Activated CD4-positive, alpha-beta T cell treated with anti-CD3 and anti-CD28 coated beads for 36 hours (primary cell): Measurements from ENCODE around the gene DMPK. TPM values are rescaled to one million over a fixed set of nuclear protein-coding genes. Genes with fewer than 3 reads are reported as not detected.

Experiments used
- ATAC-seq: fragments of 200-7000 bp; cut with Tn5 transposase; one replicate; pipeline ENCODE4 v1.10.0; 2021; ENCODE audit warnings: mild to moderate bottlenecking, moderate library complexity
- CTCF ChIA-PET: fragments of 350-600 bp; sonication (Branson Sonifier 250); formaldehyde crosslinking; loops from one replicate; lab custom pipeline; 2021; ENCODE audit warnings: antibody characterized with exemption; lab: Charles Lee
- POLR2A ChIA-PET: fragments of 350-600 bp; sonication (Branson Sonifier 250); formaldehyde crosslinking; loops from one replicate; lab custom pipeline; 2021; ENCODE audit warnings: antibody characterized with exemption, inconsistent platforms; lab: Charles Lee
- DNase-seq: peaks from one replicate; pipeline ENCODE4 v3.0.0-alpha.2; 2020
- H3K27ac Mint-ChIP-seq: one replicate; pipeline ENCODE4 v1.8.0; 2021; ENCODE audit warnings: mixed read lengths
- H3K27me3 Mint-ChIP-seq: one replicate; pipeline ENCODE4 v1.8.0; 2021; ENCODE audit warnings: mixed read lengths
- H3K36me3 Mint-ChIP-seq: one replicate; pipeline ENCODE4 v1.8.0; 2021; ENCODE audit warnings: low read depth, mixed read lengths
- H3K4me1 Mint-ChIP-seq: one replicate; pipeline ENCODE4 v1.8.0; 2021; ENCODE audit warnings: mixed read lengths
- H3K4me3 Mint-ChIP-seq: one replicate; pipeline ENCODE4 v1.8.0; 2021; ENCODE audit warnings: mild to moderate bottlenecking, moderate library complexity, mixed read lengths
- H3K9me3 Mint-ChIP-seq: one replicate; pipeline ENCODE4 v1.8.0; 2021; ENCODE audit warnings: low read depth, mixed read lengths
- intact Hi-C, 2 experiments: fragments of 100-400 bp; cut with DNase I in 1 of 2; cut with micrococcal nuclease in 1 of 2; formaldehyde crosslinking; loops; one replicate each; pipeline versions ENCODE4 v1.14.2 to v1.15.1; 2022 to 2024; cut with DNase I, micrococcal nuclease
- total RNA-seq, 2 experiments: library from RNA; stranded (reverse); gene quantifications; one replicate each; pipeline ENCODE4 v1.2.3, GENCODE V29; 2021

DMPK gene
- total RNA-seq, 2 experiments from 2014 or later, result 15.0 to 19.4 TPM

DNA sequence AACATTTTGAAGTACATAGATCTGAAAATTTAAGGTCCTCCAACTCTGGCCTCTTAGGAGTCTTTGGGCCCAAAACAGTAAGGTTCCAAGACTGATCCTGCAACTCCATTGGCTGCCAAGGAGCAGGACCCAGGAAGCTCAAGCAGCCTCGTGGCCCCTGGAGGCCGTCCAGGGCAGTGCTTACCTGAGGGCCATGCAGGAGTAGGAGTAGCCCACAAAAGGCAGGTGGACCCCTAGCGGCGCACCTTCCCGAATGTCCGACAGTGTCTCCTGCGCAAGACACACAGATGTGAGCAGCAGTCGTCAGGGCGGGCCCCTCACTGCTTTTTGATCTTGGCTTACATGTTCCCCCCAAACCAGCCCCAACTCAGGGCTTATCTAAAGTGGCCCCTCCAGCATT, 7.5 kb downstream of the DMPK start:
- ATAC-seq (no peak), DNase-seq (no peak)
- Mint-ChIP-seq H3K4me1 (peaks cover 16% of the 10 kb centered on the region), H3K27ac (no peak overlapping the region), H3K36me3 (peaks cover 17% of the 10 kb centered on the region), H3K27me3 (peaks cover 4% of the 10 kb centered on the region), H3K9me3 (no peaks in the 10 kb centered on the region), H3K4me3 (no peak overlapping the region)
- POLR2A ChIA-PET, result no interaction called here
- intact Hi-C loops, result no loop called here
- CTCF ChIA-PET, result interaction anchor here (7.5 kb wide), 1 partner anchor 22 kb away, joined by 126 read pairs; the partner anchor contains the start of gene DMWD

DNA sequence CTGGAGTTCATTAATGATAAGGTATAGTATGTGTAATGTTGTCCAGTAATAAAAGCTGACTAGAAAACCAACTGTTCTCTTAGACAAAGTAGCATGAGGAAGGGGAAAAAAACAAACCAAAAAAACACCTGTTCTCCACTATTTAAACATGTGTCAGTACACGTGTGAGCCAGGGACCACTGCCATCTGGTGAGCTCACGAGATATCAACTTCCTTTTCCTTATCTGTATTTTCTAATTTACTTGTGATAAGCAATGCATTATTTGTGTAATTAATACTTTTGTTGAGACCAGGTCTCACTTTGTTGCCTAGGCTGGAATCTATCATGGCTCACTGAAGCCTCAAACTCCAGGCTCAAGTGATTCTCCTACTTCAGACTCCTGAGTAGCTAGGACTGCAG, 8.9 kb downstream of the DMPK start:
- Mint-ChIP-seq H3K27ac (no peak overlapping the region), H3K4me3 (no peak overlapping the region), H3K9me3 (no peaks in the 10 kb centered on the region), H3K27me3 (peaks cover 2% of the 10 kb centered on the region), H3K4me1 (peaks cover 9% of the 10 kb centered on the region), H3K36me3 (peaks cover 15% of the 10 kb centered on the region)
- DNase-seq, result no peak
- intact Hi-C loops, result no loop called here
- ATAC-seq, result no peak
- POLR2A ChIA-PET, result interaction anchor here (0.9 to 1.5 kb wide), 2 partner anchors 56 to 82 kb away, joined by 3 to 4 read pairs; partner anchors contain the start of genes QPCTL and SNRPD2
- CTCF ChIA-PET, result interaction anchor here (0.8 to 7.5 kb wide), 5 partner anchors 10 to 81 kb away, joined by 3 to 126 read pairs (median 7); partner anchors contain the start of genes DMWD and QPCTL

DNA sequence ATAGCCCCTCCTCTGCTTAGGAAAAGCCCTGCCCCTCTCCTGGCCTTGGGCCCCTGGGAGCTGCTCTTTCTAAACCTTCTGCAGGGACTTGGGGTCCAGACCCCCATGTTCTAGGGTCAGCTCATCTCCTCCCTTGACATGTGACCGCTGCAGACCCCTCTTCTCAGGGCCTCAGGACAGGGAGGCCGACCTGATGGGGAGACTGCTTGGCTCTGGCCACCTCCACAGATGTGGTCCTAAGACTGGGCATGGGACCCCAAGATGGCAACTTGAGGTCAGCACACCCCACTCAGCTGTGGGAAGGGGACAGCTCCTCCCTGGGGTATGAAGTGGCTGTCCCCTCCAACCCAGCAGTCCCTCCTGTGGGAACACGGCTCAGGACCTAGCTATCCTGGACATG, 9.4 kb downstream of the DMPK start:
- H3K27me3 Mint-ChIP-seq, result peaks cover 4% of the 10 kb centered on the region
- peaks cover 10% of the 10 kb centered on the region for H3K4me1 Mint-ChIP-seq
- H3K4me3 Mint-ChIP-seq, result no peak overlapping the region
- intact Hi-C loops, result no loop called here
- peaks cover 12% of the 10 kb centered on the region for H3K36me3 Mint-ChIP-seq
- DNase-seq (no peak), ATAC-seq (no peak)
- no peaks in the 10 kb centered on the region for H3K9me3 Mint-ChIP-seq
- no peak overlapping the region for H3K27ac Mint-ChIP-seq
- ChIA-PET CTCF (interaction anchor here (0.8 to 7.5 kb wide), 5 partner anchors 10 to 80 kb away, joined by 3 to 126 read pairs (median 7); partner anchors contain the start of genes DMWD and QPCTL), POLR2A (interaction anchor here (0.9 to 1.5 kb wide), 2 partner anchors 56 to 81 kb away, joined by 3 to 4 read pairs; partner anchors contain the start of genes QPCTL and SNRPD2)

DNA sequence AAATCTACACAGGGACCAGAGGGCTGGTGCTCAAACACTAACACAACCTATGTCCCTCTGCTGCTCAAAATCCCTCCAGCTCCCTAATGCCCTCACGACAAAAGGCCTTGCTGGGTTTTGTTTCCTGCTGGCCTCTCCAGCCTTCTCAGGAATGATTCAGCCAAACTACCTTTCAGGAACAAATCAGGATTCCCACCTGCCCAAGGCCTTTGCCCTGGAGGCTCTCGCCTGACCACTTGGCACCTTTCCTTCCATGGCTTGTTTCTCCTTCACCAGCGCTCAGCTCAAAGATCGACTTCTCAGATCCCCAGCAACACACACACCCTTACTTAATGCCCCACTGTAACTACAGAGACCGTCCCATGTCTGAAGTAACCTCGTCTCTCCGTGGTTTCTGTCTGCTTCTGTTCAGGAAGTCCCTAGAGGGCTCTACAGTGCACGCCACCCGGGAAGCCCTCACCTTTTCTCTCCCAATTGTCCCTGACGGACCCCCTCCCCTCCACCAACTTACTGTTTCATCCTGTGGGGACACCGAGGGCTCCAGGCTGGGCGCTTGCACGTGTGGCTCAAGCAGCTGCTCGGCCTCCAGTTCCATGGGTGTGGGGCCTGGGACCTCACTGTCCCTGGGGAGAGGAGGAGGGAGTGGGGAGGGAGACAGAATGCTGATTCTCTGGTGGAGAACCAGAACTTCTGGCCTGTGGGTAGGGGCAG, 10.0 kb downstream of the DMPK start:
- CTCF ChIA-PET, result interaction anchor here (0.8 to 7.5 kb wide), 4 partner anchors 11 to 45 kb away, joined by 3 to 126 read pairs (median 6); partner anchors contain the start of gene DMWD
- H3K4me3 Mint-ChIP-seq, result no peak overlapping the region

DNA sequence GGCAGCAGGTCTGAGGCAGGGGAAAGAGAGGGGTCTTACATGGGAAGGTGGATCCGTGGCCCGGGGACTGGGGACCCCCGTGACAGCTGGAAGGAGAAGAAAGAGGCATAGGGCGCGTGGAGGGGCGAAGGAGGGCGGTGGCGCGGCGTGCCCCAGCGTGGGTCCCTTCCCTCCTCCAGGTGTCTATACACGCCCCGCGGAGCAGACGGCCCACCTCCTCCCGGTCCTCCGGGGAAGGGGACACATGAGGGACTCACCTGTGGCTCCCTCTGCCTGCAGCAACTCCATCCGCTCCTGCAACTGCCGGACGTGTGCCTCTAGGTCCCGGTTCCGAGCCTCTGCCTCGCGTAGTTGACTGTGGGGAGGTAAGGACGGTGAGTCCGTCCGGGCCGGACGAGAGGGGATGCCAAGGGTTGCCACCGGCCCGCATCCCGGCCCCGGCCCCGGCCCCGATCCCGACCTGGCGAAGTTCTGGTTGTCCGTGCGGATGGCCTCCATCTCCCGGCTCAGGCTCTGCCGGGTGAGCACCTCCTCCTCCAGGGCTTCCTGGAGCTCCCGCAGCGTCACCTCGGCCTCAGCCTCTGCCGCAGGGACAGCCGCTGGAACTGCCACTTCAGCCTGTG, 10.9 kb downstream of the DMPK start:
- Mint-ChIP-seq H3K36me3 (peaks cover 3% of the 10 kb centered on the region), H3K4me3 (no peak overlapping the region)

More for the DNA sequence above, 10.0 kb downstream of the DMPK start:
- Mint-ChIP-seq H3K4me1 (peaks cover 10% of the 10 kb centered on the region), H3K27ac (no peak overlapping the region), H3K27me3 (peaks cover 6% of the 10 kb centered on the region), H3K9me3 (no peaks in the 10 kb centered on the region), H3K36me3 (peaks cover 11% of the 10 kb centered on the region)
- no peak for DNase-seq
- POLR2A ChIA-PET, result interaction anchor here (0.9 to 1.5 kb wide), 2 partner anchors 55 to 80 kb away, joined by 3 to 4 read pairs; partner anchors contain the start of genes QPCTL and SNRPD2
- intact Hi-C loops, result no loop called here
- ATAC-seq, result no peak

DNA sequence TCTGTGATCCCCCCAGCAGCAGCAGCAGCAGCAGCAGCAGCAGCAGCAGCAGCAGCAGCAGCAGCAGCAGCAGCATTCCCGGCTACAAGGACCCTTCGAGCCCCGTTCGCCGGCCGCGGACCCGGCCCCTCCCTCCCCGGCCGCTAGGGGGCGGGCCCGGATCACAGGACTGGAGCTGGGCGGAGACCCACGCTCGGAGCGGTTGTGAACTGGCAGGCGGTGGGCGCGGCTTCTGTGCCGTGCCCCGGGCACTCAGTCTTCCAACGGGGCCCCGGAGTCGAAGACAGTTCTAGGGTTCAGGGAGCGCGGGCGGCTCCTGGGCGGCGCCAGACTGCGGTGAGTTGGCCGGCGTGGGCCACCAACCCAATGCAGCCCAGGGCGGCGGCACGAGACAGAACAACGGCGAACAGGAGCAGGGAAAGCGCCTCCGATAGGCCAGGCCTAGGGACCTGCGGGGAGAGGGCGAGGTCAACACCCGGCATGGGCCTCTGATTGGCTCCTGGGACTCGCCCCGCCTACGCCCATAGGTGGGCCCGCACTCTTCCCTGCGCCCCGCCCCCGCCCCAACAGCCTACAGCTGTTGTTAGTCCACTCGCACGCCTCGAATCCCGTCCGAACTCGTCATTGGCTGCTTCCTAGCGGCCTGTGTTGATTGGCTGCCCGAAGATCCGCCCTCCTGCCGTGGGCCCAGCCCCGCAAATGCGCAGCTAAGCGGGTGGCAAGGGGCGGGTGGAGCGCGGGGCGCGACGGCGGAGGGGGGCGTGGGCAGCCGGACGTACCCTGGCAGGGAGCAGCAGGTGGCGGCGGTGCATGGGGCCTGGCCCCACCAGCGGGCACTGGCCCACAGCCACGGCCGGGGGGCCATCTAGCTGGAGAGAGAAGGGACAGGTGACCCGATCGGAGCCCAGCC, 11.8 kb downstream of the DMPK start:
- peaks cover 10% of the 10 kb centered on the region for H3K27me3 Mint-ChIP-seq
- POLR2A ChIA-PET, result interaction anchor here (0.5 to 2.5 kb wide), 5 partner anchors 22 to 128 kb away, joined by 3 to 11 read pairs (median 5); partner anchors contain the start of gene DMWD
- peaks cover 10% of the 10 kb centered on the region for H3K4me1 Mint-ChIP-seq
- no peaks in the 10 kb centered on the region for H3K9me3 Mint-ChIP-seq
- intact Hi-C loops, result loop anchor here (1.0 kb wide), 11 partner anchors 9 to 592 kb away; partner anchors contain the start of genes BLOC1S3 (in 1 of the 2), DMWD (in 1 of the 2), IRF2BP1 (in 1 of the 2) and QPCTL (in 1 of the 2)
- H3K27ac Mint-ChIP-seq, result no peak overlapping the region
- peak; percentile 68 for ATAC-seq
- peak overlapping the region; percentile 78 for H3K4me3 Mint-ChIP-seq
- peaks cover 3% of the 10 kb centered on the region for H3K36me3 Mint-ChIP-seq
- peak; percentile 93 for DNase-seq
- CTCF ChIA-PET, result interaction anchor here (0.7 to 7.5 kb wide), 13 partner anchors 9 to 225 kb away, joined by 3 to 126 read pairs (median 4); partner anchors contain the start of genes CCDC61, DMWD, FBXO46 and IRF2BP1

More for the DNA sequence above, 10.9 kb downstream of the DMPK start:
- no peak for DNase-seq
- ChIA-PET CTCF (interaction anchor here (0.7 to 7.5 kb wide), 5 partner anchors 8 to 46 kb away, joined by 3 to 126 read pairs (median 6); partner anchors contain the start of genes DMWD and FBXO46), POLR2A (interaction anchor here (0.5 to 2.5 kb wide), 2 partner anchors 21 to 28 kb away, joined by 4 to 6 read pairs; partner anchors contain the start of gene DMWD)
- Mint-ChIP-seq H3K27ac (no peak overlapping the region), H3K27me3 (peaks cover 8% of the 10 kb centered on the region), H3K4me1 (peaks cover 10% of the 10 kb centered on the region), H3K9me3 (no peaks in the 10 kb centered on the region)
- intact Hi-C loops, result no loop called here
- ATAC-seq, result no peak

DNA sequence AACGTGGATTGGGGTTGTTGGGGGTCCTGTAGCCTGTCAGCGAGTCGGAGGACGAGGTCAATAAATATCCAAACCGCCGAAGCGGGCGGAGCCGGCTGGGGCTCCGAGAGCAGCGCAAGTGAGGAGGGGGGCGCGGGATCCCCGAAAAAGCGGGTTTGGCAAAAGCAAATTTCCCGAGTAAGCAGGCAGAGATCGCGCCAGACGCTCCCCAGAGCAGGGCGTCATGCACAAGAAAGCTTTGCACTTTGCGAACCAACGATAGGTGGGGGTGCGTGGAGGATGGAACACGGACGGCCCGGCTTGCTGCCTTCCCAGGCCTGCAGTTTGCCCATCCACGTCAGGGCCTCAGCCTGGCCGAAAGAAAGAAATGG, 12.5 kb downstream of the DMPK start:
- Mint-ChIP-seq H3K27me3 (peaks cover 10% of the 10 kb centered on the region), H3K4me3 (peak overlapping the region; percentile 78), H3K4me1 (peaks cover 10% of the 10 kb centered on the region), H3K9me3 (no peaks in the 10 kb centered on the region), H3K36me3 (peaks cover 3% of the 10 kb centered on the region), H3K27ac (peak overlapping the region; percentile 78)
- DNase-seq (peak; percentile 73), ATAC-seq (peak; percentile 37)
- ChIA-PET CTCF (interaction anchor here (0.7 to 7.5 kb wide), 16 partner anchors 8 to 225 kb away, joined by 3 to 126 read pairs (median 4); partner anchors contain the start of genes CCDC61, DMWD, IRF2BP1 and MYPOP), POLR2A (interaction anchor here (0.6 to 2.5 kb wide), 6 partner anchors 9 to 575 kb away, joined by 3 to 11 read pairs (median 5); partner anchors contain the start of gene DMWD)
- intact Hi-C loops, result loop anchor here (1.0 to 5.0 kb wide), 20 partner anchors 9 to 592 kb away; partner anchors contain the start of genes IRF2BP1 (in 2 of the 2), BLOC1S3 (in 1 of the 2), CCDC61 (in 1 of the 2) and DMWD (in 1 of the 2)

DNA sequence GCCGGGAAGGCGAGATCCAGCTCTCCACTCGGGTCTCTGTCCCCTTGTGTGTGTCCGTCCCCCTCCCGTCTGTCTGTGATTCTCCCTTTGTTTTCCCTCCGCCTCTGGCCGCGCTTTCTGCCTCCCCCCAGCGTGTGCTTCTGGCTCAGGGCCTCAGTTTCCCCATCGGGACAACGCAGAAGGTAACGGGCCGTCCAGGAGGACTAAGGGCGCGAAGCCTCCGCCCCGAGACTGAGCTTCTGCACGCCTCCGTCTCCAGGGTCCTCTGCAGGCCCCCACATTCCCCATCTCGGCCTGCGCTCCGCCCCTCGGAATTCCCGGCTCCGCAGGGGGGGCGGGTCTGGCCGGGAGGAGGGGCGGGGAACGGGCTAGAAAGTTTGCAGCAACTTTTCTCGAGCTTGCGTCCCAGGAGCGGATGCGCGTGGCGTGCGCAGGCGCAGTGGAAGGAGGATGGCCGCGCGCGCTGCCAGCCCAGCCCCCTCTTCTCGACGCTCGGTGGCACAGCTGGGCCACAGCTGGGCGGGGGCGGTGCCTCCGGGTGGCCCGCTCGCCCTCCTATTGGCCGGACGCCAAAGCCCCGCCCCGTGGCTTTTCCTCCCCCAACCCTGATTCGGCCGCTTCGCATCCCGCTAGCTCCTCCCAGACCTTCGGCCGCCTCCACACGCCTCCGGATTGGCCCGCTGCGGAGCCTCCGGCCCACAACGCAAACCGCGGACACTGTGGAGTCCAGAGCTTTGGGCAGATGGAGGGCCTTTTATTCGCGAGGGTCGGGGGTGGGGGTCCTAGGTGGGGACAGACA, 13.1 kb downstream of the DMPK start, which contains the start of gene SIX5:
Gene SIX5, minus strand, starts transcription at position 269 of the 799 bp plus-strand sequence. CDS start 408 bp downstream, outside the sequence.
- H3K27me3 Mint-ChIP-seq, result peaks cover 10% of the 10 kb centered on the region
- CTCF ChIA-PET, result interaction anchor here (0.5 to 7.5 kb wide), 20 partner anchors 10 to 259 kb away, joined by 3 to 126 read pairs (median 4); partner anchors contain the start of genes CCDC61, DMWD, FBXO46 and IRF2BP1
- H3K27ac Mint-ChIP-seq, result peak within 1 kb of the TSS; percentile 78
- POLR2A ChIA-PET, result interaction anchor here (0.5 to 2.5 kb wide), 9 partner anchors 10 to 576 kb away, joined by 3 to 11 read pairs (median 5); partner anchors contain the start of genes DMWD and QPCTL
- H3K36me3 Mint-ChIP-seq, result peaks cover 3% of the 10 kb centered on the region
- intact Hi-C loops, result loop anchor here (1.0 to 5.0 kb wide), 10 partner anchors 39 to 363 kb away; partner anchors contain the start of genes CCDC61 (in 1 of the 2), FBXO46 (in 1 of the 2), IRF2BP1 (in 1 of the 2) and MYPOP (in 1 of the 2)
- DNase-seq (peak; percentile 99), ATAC-seq (peak; percentile 80)
- H3K9me3 Mint-ChIP-seq, result no peaks in the 10 kb centered on the region
- H3K4me3 Mint-ChIP-seq, result peak within 1 kb of the TSS; percentile 78
- H3K4me1 Mint-ChIP-seq, result peaks cover 10% of the 10 kb centered on the region

DNA sequence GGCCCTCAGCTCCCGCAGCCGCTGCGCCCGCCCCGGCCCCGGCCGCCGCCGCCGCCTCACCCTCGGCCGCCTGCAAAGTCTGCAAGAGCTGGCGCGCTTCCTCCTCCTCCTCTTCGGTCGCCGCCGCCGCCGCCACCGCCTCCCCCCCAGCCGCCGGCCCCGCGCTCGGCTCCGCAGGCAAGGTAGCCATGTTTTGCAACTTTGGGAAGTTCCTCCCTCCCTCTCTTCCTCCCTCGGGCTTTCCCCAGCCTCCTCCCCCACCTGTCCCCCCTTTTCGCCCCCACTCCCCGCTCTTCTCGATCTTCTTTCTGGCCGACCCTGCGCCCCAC, 13.7 kb downstream of the DMPK start:
- Mint-ChIP-seq H3K27ac (no peak overlapping the region), H3K4me3 (peak overlapping the region; percentile 78), H3K27me3 (peaks cover 10% of the 10 kb centered on the region), H3K4me1 (peaks cover 10% of the 10 kb centered on the region), H3K36me3 (peaks cover 3% of the 10 kb centered on the region), H3K9me3 (no peaks in the 10 kb centered on the region)
- POLR2A ChIA-PET, result interaction anchor here (0.5 to 2.5 kb wide), 6 partner anchors 11 to 460 kb away, joined by 3 to 11 read pairs (median 5); partner anchors contain the start of genes DMWD and QPCTL
- intact Hi-C loops, result loop anchor here in 1 of 2 experiments (5.0 kb wide), 1 partner anchor 51 kb away; no protein-coding TSS in a partner anchor
- DNase-seq (peak; percentile 71), ATAC-seq (no peak)
- CTCF ChIA-PET, result interaction anchor here (0.9 to 7.5 kb wide), 10 partner anchors 11 to 113 kb away, joined by 3 to 126 read pairs (median 8); partner anchors contain the start of genes DMWD, FBXO46, QPCTL and SYMPK
